Stimulated activated CD4-positive, alpha-beta T cell treated with anti-CD3 and anti-CD28 coated beads, Interleukin-2, amount 100 ng/mL, for 48 hours (primary cell): Measurements from ENCODE around the gene BST2.
"Not testable (repeated sequence)": the region's sequence is repeated elsewhere in the genome, so short reads cannot be mapped to it uniquely, and the experiment has no call there.

Experiments used
- DNase-seq, 2 donors: peaks; one replicate each; pipeline ENCODE4 v3.0.0-alpha.2; 2020

BST2 gene

DNA sequence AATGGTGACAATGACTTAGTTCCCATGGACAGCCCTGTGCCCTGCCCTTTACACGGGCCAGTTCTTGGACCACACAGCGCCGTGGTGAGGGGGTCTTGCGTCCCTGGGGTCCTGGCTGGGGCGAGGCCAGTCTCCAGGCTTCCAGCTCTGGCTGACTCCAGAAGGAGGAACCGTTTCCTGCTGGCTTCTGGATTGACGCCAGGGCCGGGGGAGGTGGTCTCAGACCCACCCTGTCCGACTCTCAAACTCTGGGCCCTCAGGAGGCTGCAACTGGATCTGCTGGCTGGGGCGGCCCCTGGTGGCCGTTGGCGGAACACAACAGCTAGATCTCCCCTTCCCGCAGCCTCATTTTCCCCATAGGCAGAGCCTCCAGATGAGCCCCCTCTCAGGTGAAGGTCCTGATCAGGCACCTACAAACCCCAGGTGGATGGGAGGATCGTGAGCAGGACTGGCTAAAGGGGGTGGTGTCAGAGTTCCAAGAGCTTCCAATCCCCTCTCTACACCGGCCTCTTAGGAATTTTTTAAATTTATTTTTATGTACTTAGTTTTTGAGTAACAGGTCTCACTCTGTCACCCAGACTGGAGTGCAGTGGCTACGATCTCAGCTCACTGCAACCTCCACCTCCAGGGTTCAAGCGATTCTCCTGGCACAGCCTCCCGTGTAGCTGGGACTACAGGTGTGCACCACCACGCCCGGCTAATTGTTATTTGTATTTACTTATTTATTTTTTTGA, 19.4 kb downstream of the BST2 start:
- DNase-seq: peak; percentile 59 to 70

DNA sequence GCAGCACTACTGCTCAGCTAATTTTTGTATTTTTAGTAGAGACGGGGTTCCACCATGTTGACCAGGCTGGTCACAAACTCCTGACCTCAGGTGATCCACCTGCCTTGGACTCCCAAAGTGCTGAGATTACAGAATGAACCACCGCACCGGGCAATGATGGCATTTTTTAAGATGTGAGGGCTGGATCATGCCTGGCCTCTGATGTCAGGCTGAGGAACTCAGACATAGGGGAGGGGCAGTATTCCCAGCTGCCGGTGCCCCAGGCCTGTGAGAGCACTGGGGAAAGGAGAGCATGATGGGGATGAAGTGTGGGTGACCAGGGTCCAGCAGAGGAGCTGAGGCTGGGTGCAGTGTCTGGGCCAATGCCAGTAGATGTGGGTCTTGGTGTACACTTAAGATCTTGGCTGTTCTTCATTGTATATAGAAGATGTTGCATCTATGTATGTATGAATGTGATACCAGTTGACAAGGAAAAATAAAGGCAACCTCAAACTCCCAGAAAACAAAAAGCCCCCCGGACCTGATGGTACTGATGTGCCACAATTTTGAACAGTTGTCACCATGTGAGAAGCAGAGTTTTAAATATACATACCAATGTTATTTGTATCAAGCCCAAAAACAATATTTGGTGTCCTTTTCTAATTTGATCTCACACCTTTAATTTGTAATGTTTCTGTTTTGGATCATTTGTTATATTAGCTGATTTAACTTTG, 24.8 kb downstream of the BST2 start:
- DNase-seq: no peak

DNA sequence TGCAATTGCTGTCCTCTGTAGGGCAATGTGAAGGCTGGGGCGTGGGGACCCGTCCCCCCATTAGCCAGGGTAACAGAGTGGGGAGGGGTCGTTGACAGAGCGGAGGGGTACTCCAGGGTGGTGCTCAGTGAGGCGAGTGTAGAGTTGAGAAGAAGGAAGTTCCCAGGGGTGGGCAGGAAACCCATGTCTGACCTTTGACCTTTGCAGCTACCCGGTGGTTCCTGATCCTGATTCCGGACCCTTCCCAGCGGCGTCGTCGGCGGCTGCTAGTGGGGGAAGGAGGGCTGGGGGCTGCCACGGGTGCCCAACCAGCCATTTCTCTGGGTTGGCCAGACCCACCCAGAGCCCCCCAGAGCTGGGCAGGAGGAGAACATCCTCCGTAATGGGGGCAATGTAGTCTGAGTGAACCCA, 26.2 kb downstream of the BST2 start:
- no peak for DNase-seq

DNA sequence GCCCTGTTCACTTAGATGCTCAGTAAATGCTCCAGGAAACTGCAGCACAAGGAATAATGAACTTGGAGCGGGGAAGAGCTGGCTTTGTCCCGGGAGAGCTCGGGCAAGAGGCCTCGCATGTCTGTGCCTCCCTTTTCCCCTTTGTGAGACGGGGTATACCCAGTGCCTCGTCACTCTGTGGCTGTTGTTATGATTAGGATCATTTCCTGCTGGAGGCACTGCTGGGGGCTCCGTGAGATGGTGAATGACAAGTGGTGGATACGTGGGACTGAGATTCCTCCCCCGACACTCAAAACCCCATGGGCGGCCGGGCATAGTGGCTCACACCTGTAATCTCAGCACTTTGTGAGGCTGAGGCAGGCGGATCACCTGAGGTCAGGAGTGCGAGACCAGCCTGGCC, 27.2 kb downstream of the BST2 start:
- DNase-seq: no peak

DNA sequence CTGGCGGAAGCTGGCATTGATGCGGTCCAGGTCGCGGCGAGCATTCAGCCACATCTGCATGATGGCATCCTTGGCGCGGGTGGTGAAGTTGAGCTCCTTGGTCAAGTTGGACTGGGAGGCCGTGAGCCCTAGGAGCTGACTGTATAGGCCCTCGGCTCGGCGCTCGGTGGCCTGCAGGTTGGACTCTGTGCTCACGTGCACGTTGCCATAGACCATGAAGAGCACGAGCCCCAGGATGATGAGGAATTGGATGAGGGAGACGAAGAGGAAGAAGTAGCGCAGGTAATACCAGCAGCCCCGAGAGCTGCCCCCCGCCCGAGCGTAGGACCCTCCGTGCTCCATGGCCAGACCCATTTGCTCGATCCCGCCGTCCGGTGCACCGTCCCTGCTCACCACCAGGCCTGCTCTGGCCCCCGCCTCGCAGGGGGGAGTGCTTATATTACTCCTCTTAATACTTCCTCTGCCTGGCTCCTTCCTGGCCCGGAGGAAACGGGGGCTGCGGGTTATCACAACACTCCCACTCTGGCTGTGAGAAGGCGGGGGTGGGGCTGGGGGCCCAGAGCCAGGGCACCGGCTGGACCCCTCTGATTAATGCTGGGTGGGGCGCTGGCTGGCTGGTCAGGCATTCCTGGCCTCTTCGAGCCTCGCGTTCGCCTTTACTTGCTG, 28.4 kb downstream of the BST2 start, which contains the start of gene PLVAP:
Gene PLVAP, minus strand, starts transcription at position 408 of the 666 bp plus-strand sequence. Its CDS starts 54 bp downstream, at position 354.
- DNase-seq: no peak

DNA sequence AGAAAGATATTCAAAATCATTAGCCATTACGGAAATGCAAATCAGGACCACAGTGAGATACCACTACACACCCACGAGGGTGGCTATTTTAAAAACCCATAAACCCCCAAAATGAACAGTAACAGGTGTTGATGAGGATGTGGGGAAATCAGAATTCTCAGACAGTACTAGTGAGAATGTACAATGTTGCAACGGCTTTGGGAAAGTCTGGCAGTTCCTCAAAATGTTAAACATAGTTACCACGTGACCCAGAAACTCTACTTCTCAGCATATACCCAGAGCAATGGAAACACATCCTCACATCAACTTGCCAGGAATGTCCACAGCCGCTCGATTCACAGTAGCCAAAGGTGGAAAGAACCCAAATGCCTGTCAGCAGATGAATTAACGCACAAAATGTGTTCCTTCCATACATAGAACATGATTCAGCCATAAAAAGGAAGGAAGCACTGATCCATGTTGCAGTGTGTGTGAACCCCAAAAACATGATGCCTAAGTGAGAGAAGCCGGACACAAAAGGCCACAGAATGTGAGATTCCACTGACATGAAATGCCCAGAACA, 35.3 kb downstream of the BST2 start:
- no peak for DNase-seq

DNA sequence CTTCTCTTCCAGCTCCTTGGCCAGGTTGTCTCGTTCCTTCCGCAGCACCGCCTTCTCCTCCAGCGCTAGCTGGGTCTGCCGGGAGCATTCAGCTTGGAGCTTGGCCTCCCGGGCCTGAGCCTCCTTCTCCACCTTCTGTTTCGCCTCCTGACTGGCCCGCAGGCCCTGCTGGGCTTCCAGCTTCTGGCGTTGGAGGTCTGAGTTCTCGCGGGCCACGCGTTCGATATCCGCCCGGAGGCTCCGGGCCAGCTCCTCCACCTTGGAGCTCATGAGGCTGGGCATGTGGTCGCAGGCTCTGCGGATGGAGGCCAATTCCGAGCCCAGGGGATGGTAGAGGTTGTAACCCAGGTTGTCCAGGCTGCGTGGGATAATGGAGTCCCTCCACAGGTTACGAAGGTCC, 40.1 kb downstream of the BST2 start:
- DNase-seq: no peak

DNA sequence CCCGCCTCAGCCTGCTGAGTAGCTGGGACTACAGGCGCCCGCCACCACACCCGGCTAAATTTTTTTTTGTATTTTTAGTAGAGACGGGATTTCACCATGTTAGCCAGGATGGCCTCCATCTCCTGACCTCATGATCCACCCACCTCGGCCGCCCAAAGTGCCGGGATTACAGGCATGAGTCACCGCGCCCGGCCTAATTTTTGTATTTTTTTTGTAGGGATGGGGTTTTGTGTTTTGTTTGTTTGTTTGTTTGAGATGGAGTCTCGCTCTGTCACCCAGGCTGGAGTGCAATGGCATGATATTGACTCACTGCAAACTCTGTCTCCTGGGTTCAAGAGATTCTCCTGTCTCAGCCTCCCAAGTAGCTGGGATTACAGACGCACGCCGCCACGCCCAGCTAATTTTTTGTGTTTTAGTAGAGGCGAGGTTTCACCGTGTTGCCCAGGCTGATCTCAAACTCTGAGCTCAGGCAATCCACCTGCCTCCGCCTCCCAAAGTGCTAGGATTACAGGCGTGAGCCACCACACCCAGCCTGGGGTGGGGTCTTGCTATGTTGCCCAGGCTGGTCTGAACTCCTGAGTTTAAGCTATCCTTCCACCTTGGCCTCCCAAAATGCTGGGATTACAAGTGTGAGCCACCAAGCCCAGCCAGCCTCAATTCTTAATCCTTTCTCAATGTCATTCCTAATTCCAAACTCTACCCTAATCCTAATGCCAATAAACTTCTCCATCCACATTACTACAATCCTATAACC, 41.4 kb downstream of the BST2 start:
- not testable (repeated sequence) for DNase-seq

DNA sequence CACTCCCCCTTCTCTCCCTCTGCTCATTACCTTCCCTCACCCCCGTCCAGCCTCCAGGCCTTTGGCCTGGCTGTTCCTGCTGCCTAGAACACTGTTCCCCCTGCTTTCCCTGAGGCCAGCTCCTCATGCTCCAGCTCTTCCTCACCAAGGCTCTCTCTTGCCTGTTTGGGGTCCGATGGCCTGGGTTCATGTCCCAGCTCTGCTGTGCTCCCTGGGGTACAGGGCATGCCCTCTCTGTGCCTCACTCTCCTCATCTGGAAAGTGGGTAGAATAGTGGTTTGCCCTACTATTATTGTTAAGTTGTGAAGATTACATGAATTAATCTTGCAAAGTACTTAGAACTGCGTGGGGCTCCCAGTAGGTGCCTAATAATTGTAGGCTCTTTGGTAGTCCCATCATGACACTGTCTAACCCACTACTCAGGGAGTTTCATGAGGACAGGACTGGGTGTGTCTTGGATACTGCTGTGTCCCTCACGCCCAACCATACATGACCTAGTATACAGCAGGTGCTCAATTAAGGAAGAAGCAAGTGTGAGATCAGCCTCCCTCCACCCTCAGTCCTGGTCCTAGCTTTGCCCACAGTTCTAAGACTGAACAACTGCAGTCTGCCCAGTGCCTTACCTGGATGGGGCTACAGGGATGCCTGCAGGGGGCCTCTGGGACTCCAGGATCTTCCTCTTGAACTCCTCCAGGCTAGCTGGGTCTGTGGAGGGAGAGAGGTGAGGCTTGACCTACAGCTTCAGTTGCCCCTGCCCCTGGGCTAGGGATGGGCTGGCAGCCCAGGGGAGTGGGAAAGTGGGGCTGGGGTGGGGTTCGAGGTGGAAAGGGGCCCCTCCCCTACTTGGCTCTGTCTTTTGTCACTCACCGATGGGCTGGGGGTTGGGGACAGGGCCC, 45.3 kb downstream of the BST2 start:
- DNase-seq: no peak

DNA sequence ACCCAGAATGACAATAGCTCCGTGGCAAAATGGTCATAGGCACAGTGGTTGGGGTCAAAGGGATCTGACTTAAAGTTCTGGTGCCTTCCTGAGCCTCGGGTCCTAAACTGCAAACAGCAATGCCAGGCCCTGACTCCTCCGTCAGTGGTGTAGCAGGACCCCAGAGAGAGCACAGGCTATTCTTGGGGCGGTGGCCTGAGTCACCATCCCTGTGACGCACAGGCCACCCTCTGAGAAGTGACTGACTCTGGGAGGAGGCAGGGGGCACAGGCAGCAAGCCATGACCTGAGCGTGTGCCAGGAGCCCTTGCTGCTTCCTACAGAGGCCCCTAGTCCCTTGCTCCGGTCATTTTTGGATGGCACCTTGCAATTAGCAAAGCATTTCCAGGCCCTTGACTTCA, 47.0 kb downstream of the BST2 start:
- DNase-seq: no peak

DNA sequence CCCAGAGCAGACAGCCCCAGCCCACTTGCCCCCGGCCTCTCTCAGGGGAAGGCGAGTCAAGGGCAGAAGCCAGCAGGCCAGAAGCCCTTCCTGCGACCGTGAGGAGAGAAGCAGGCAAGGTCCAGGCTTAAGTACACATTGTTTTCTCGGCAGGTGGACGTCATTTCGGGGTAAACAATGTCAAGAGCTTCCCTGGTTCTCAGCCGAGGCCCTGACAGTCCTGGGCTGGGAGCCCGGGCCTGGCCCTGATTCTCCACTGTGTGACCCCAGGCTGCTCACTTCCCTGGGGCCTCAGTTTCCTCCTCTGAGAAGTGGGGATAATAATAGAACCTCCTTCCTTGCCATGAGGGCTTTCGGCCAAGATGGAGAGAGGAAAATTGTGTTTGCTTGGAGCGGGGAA, 47.7 kb downstream of the BST2 start:
- no peak for DNase-seq

DNA sequence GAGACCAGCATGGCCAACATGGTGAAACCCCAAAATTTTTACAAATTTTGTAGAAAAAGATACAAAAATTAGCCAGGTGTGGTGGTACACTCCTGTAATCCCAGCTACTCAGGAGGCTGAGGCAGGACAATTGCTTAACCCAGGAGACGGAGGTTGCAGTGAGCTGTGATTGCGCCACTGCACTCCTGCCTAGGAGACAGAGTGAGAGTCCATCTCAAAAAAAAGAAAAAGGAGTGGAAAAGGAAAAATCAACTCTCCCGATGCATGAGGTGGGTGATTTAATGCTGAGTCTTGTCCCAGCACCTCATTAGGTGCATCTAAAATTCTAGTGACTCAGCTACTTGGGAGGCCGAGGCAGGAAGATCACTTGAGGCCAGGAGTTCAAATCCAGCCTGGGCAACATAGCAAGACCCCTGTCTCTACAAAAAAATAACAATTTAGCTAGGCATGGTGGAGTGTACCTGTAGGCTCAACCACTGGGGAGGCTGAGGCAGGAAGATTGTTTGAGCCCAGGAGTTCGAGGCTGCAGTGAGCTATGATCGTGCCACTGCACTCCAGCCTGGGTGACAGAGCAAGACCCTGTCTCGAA, 48.3 kb downstream of the BST2 start:
- DNase-seq: no peak

DNA sequence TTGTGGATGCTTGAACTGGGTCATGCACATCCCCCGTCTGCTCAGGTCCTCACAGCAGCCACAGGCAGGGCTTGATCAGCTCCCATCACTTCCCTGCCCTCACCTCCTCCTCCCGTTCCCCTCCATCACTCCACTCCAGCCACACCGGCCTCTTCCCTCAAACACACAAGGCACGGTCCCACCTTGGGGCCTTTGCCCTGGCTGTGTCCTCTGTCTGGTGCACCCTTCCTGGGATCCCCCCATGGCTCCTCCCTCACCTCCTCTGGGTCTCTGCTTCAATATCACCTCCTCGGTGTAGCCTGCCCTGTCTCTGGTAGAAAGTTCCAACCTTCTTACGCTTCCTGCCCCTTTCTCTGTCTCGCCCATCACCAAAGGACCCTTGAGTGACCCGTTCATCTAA, 52.0 kb downstream of the BST2 start:
- no peak for DNase-seq
